H9 (cell line): ENCODE data around the gene SH2D3C. TPM values are rescaled to one million over a fixed set of nuclear protein-coding genes. Genes with fewer than 3 reads are reported as not detected.

Source experiments
- DNase-seq: peaks from one replicate; pipeline ENCODE4 v3.0.0-alpha.2; 2017
- H2AFZ ChIP-seq: one replicate; pipeline ENCODE4 v1.6.1; 2013; ENCODE audit warnings: mild to moderate bottlenecking, low read length, control low read depth, moderate library complexity
- H2AK5ac ChIP-seq: 2 replicates; pipeline ENCODE4 v1.6.1; 2013; ENCODE audit warnings: low read length, control low read depth, mixed read lengths; ENCODE audit not compliant: insufficient read length
- H2BK120ac ChIP-seq: one replicate; pipeline ENCODE4 v1.6.1; 2013; ENCODE audit warnings: low read depth, mild to moderate bottlenecking, low read length, control low read depth, inconsistent platforms; ENCODE audit not compliant: poor library complexity, severe bottlenecking
- H2BK12ac ChIP-seq: 2 replicates; pipeline ENCODE4 v1.6.1; 2013; ENCODE audit warnings: low read length, control low read depth, mixed read lengths, low read depth; ENCODE audit not compliant: insufficient read length
- H2BK15ac ChIP-seq: 2 replicates; pipeline ENCODE4 v1.6.1; 2013; ENCODE audit warnings: low read depth, low read length, control low read depth
- H2BK20ac ChIP-seq: one replicate; pipeline ENCODE4 v1.6.1; 2013; ENCODE audit warnings: low read depth, mild to moderate bottlenecking, low read length, control low read depth, inconsistent platforms; ENCODE audit not compliant: poor library complexity, severe bottlenecking
- H2BK5ac ChIP-seq: 2 replicates; pipeline ENCODE4 v1.6.1; 2013; ENCODE audit warnings: low read length, control low read depth, mixed read lengths; ENCODE audit not compliant: insufficient read length
- H3K14ac ChIP-seq: 2 replicates; pipeline ENCODE4 v1.6.1; 2013; ENCODE audit warnings: low read length, control low read depth; ENCODE audit not compliant: insufficient read depth
- H3K18ac ChIP-seq: 2 replicates; pipeline ENCODE4 v1.6.1; 2013; ENCODE audit warnings: low read depth, mild to moderate bottlenecking, mixed read lengths, low read length, control low read depth; ENCODE audit not compliant: insufficient read length
- H3K23ac ChIP-seq: 2 replicates; pipeline ENCODE4 v1.6.1; 2013; ENCODE audit warnings: low read length, control low read depth, mixed read lengths, low read depth; ENCODE audit not compliant: insufficient read length
- H3K23me2 ChIP-seq: 2 replicates; pipeline ENCODE4 v1.6.1; 2013; ENCODE audit warnings: low read depth, mild to moderate bottlenecking, mixed read lengths, low read length, control low read depth; ENCODE audit not compliant: insufficient read length, poor library complexity, severe bottlenecking
- H3K27ac ChIP-seq: 2 replicates; pipeline ENCODE4 v1.5.1; 2013; ENCODE audit warnings: low read length, control low read depth, mixed read lengths, low read depth; ENCODE audit not compliant: insufficient read length
- H3K27me3 ChIP-seq: 2 replicates; pipeline ENCODE4 v1.6.1; 2013; ENCODE audit warnings: low read length, control low read depth, inconsistent platforms; ENCODE audit not compliant: insufficient read depth
- H3K4ac ChIP-seq: 2 replicates; pipeline ENCODE4 v1.6.1; 2013; ENCODE audit warnings: low read depth, mild to moderate bottlenecking, control low read depth, inconsistent platforms, low read length, moderate library complexity
- H3K4me1 ChIP-seq: 2 replicates; pipeline ENCODE4 v1.6.1; 2013; ENCODE audit warnings: low read length, control low read depth, inconsistent platforms; ENCODE audit not compliant: insufficient read depth
- H3K4me2 ChIP-seq: 2 replicates; pipeline ENCODE4 v1.6.1; 2013; ENCODE audit warnings: low read length, control low read depth, mixed read lengths; ENCODE audit not compliant: insufficient read length, insufficient read depth
- H3K56ac ChIP-seq: 2 replicates; pipeline ENCODE4 v1.6.1; 2013; ENCODE audit warnings: low read depth, mild to moderate bottlenecking, mixed read lengths, low read length, control low read depth; ENCODE audit not compliant: insufficient read length
- H3K79me1 ChIP-seq: 2 replicates; pipeline ENCODE4 v1.6.1; 2013; ENCODE audit warnings: low read depth, mild to moderate bottlenecking, moderate library complexity, low read length, control low read depth, inconsistent platforms; ENCODE audit not compliant: insufficient read depth, poor library complexity, severe bottlenecking
- H3K79me2 ChIP-seq: 2 replicates; pipeline ENCODE4 v1.6.1; 2013; ENCODE audit warnings: low read length, control low read depth, inconsistent platforms; ENCODE audit not compliant: insufficient read depth
- H3K9ac ChIP-seq: 2 replicates; pipeline ENCODE4 v1.6.1; 2013; ENCODE audit warnings: low read length, control low read depth, mixed read lengths; ENCODE audit not compliant: insufficient read length; ENCODE audit errors: extremely low read depth
- H3K9me3 ChIP-seq: one replicate; pipeline ENCODE4 v1.6.1; 2013; ENCODE audit warnings: low read depth, low read length, inconsistent platforms; ENCODE audit not compliant: control insufficient read depth
- H3T11ph ChIP-seq: one replicate; pipeline ENCODE4 v1.6.1; 2013; ENCODE audit warnings: mild to moderate bottlenecking, low read length, control low read depth, inconsistent platforms
- H4K20me1 ChIP-seq: one replicate; pipeline ENCODE4 v1.6.1; 2013; ENCODE audit not compliant: control insufficient read depth, insufficient read length, insufficient read depth
- H4K5ac ChIP-seq: 2 replicates; pipeline ENCODE4 v1.6.1; 2013; ENCODE audit warnings: low read depth, mild to moderate bottlenecking, mixed read lengths, low read length, control low read depth; ENCODE audit not compliant: insufficient read length
- H4K8ac ChIP-seq: replicated peaks from 2 replicates; pipeline ENCODE4 v1.6.1; 2013; ENCODE audit warnings: low read length, control low read depth, mixed read lengths, low read depth; ENCODE audit not compliant: insufficient read length
- H4K91ac ChIP-seq: 2 replicates; pipeline ENCODE4 v1.6.1; 2013; ENCODE audit warnings: low read depth, mild to moderate bottlenecking, moderate library complexity, mixed read lengths, low read length, control low read depth; ENCODE audit not compliant: insufficient read length
- H3K27ac Mint-ChIP-seq, 3 experiments: 2 replicates in 2 of 3; 3 replicates in 1 of 3; pipeline ENCODE4 v1.8.0; 2020 to 2021; ENCODE audit warnings: mixed read lengths in 3 of 3, mild to moderate bottlenecking in 1 of 3, moderate library complexity in 1 of 3
- H3K27me3 Mint-ChIP-seq: 2 replicates; pipeline ENCODE4 v1.8.0; 2021; ENCODE audit warnings: low read depth, mild to moderate bottlenecking, moderate library complexity, mixed read lengths
- H3K36me3 Mint-ChIP-seq, 3 experiments: 2 replicates in 2 of 3; 3 replicates in 1 of 3; pipeline ENCODE4 v1.8.0; 2020 to 2021; ENCODE audit warnings: low read depth in 3 of 3, mixed read lengths in 3 of 3; ENCODE audit not compliant: insufficient read depth in 1 of 3
- H3K4me1 Mint-ChIP-seq, 2 experiments: 2 replicates each; pipeline ENCODE4 v1.8.0; 2020; ENCODE audit warnings: mixed read lengths in 2 of 2
- H3K4me3 Mint-ChIP-seq, 2 experiments: 2 replicates in 1 of 2; 3 replicates in 1 of 2; pipeline ENCODE4 v1.8.0; 2020 to 2021; ENCODE audit warnings: mild to moderate bottlenecking in 2 of 2, mixed read lengths in 2 of 2, moderate library complexity in 1 of 2
- H3K9me3 Mint-ChIP-seq, 2 experiments: 2 replicates in 1 of 2; 3 replicates in 1 of 2; pipeline ENCODE4 v1.8.0; 2020; ENCODE audit warnings: mild to moderate bottlenecking in 2 of 2, mixed read lengths in 2 of 2, moderate library complexity in 1 of 2
- CTCF ChIP-seq: fragments of 200-600 bp; sonication (generic); conservative IDR thresholded peaks from 3 replicates; pipeline ENCODE4 v1.8.0; 2021; ENCODE audit warnings: antibody characterized with exemption, mild to moderate bottlenecking
- WGBS: extraction: QIAGEN DNeasy Blood & Tissue Kit; methylation state at CpG from one replicate; pipeline ENCODE4 v1.1.7; 2013; ENCODE audit warnings: missing lambda C conversion rate, low lambda C conversion rate, mixed read lengths; ENCODE audit not compliant: insufficient read length; ENCODE audit errors: extremely low coverage; 5-methylcytosine and 5-hydroxymethylcytosine counted together
- total RNA-seq: library from RNA; stranded (reverse); gene quantifications from 2 replicates; pipeline ENCODE4 v1.2.1, GENCODE V29; 2021

The SH2D3C gene
- total RNA-seq, 1 experiment from 2014 or later: 1.7 TPM

- no peak overlapping the region for H2AFZ ChIP-seq
- H2AK5ac ChIP-seq: no peak overlapping the region
- no CpG with 5 or more reads among the region's 25 CpGs for WGBS
- Mint-ChIP-seq H3K4me3 (no peak overlapping the region), H3K27me3 (peaks cover 1% of the 10 kb centered on the region; the same call in 1 of the 2 replicates), H3K4me1 (peaks cover 13 to 27% of the 10 kb centered on the region in 2 experiments), H3K9me3 (no peaks in the 10 kb centered on the region), H3K36me3 (peaks cover 41 to 59% (median 58%) of the 10 kb centered on the region in 3 experiments), H3K27ac (peak overlapping the region in 1 of 3 experiments; percentile 75; a peak in 3 of 7 replicates)
- no peak overlapping the region for H2BK15ac ChIP-seq
- H4K91ac ChIP-seq: no peak overlapping the region
- no peak for DNase-seq
- no peak overlapping the region for H2BK20ac ChIP-seq
- H3K79me2 ChIP-seq: peaks cover 3% of the 10 kb centered on the region; the same call in 1 of the 2 replicates
- no peaks in the 10 kb centered on the region for H3K27me3 ChIP-seq
- H3K23ac ChIP-seq: no peak overlapping the region
- no peak overlapping the region for H3K4ac ChIP-seq
- peaks cover 2% of the 10 kb centered on the region for H3K23me2 ChIP-seq
- no peaks in the 10 kb centered on the region for H3K9me3 ChIP-seq
- H3K4me1 ChIP-seq: no peaks in the 10 kb centered on the region
- no peak overlapping the region for H2BK12ac ChIP-seq
- no peaks in the 10 kb centered on the region for H4K20me1 ChIP-seq
- H4K5ac ChIP-seq: no peak overlapping the region
- H2BK5ac ChIP-seq: no peak overlapping the region
- no peak overlapping the region for H3K14ac ChIP-seq
- no peak overlapping the region for H3T11ph ChIP-seq
- H2BK120ac ChIP-seq: no peak overlapping the region
- no peak for TF ChIP-seq CTCF
- no peak overlapping the region for H3K4me2 ChIP-seq
- H3K9ac ChIP-seq: no peak overlapping the region
- no peak overlapping the region for H3K18ac ChIP-seq
- peaks cover 16% of the 10 kb centered on the region for H3K79me1 ChIP-seq
- H4K8ac ChIP-seq: no peak overlapping the region
- H3K56ac ChIP-seq: no peak overlapping the region
- H3K27ac ChIP-seq: no peak overlapping the region
Measured at GRCh38 chr9:127789179-127789578, 10.7 kb upstream of the SH2D3C start.
